Measurements from ENCODE around the gene TRIM36. TPM values are rescaled to one million over a fixed set of nuclear protein-coding genes. Genes with fewer than 3 reads are reported as not detected.

TRIM36 gene
- under 1 TPM; 0.13 to 0.34 TPM for total RNA-seq

GRCh38 chr5:115169487-115170133, at the start of gene TRIM36:
Gene TRIM36 (minus strand): TSS chr5:115169908. CDS start chr5:115169634, 274 bp downstream.
- Mint-ChIP-seq H3K36me3 (ENCODE audit: low read depth) (no peaks in the 10 kb centered on the region), H3K27me3 (peaks cover 47% of the 10 kb centered on the region), H3K27ac (no peak within 1 kb of the TSS), H3K4me3 (peak within 1 kb of the TSS; percentile 73), H3K9me3 (peaks cover 6% of the 10 kb centered on the region), H3K4me1 (no peaks in the 10 kb centered on the region)
- ATAC-seq (replicated peaks) = peak; percentile 98

GRCh38 chr5:115214541-115214940, 44.8 kb upstream of the TRIM36 start:
- no peak overlapping the region for H3K27ac Mint-ChIP-seq
- H3K4me1 Mint-ChIP-seq = peaks cover 4% of the 10 kb centered on the region
- no peak overlapping the region for H3K4me3 Mint-ChIP-seq
- no peaks in the 10 kb centered on the region for H3K27me3 Mint-ChIP-seq
- H3K36me3 Mint-ChIP-seq (ENCODE audit: low read depth) = peaks cover 81% of the 10 kb centered on the region
- ATAC-seq (replicated peaks) = no peak
- H3K9me3 Mint-ChIP-seq = no peaks in the 10 kb centered on the region

GRCh38 chr5:115209279-115209678, 39.6 kb upstream of the TRIM36 start:
- Mint-ChIP-seq H3K27me3 (no peaks in the 10 kb centered on the region), H3K27ac (peak overlapping the region; percentile 53), H3K4me3 (no peak overlapping the region), H3K4me1 (peaks cover 8% of the 10 kb centered on the region), H3K9me3 (no peaks in the 10 kb centered on the region), H3K36me3 (ENCODE audit: low read depth) (peaks cover 60% of the 10 kb centered on the region)
- ATAC-seq (replicated peaks) = peak; percentile 97

DNA sequence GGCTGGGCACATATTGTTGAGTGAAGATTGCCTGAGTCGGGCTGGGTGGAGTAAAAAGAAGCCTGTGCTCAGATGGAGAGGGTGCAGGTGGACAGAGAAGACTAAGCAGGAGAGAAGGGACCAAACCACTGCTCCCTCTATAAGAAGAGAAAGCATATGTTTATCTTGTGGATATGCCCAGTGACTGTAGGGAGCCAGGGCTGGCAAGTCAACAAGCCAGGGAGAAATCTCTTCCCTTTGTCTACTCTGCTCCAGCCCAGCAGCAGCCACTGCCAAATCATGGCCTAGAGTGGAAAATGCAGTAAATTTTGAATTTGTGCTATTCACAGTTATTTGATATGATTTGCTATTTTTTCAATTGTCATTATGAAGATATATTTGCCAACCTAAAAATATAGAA, 33.2 kb upstream of the TRIM36 start:
- no peak for ATAC-seq (replicated peaks)
- H3K4me1 Mint-ChIP-seq = no peaks in the 10 kb centered on the region
- H3K27ac Mint-ChIP-seq = no peak overlapping the region
- H3K9me3 Mint-ChIP-seq = no peaks in the 10 kb centered on the region
- H3K4me3 Mint-ChIP-seq = no peak overlapping the region
- no peaks in the 10 kb centered on the region for H3K27me3 Mint-ChIP-seq
- H3K36me3 Mint-ChIP-seq (ENCODE audit: low read depth) = peaks cover 6% of the 10 kb centered on the region

GRCh38 chr5:115196161-115196560, 26.5 kb upstream of the TRIM36 start:
- no peak for ATAC-seq (replicated peaks)
- Mint-ChIP-seq H3K27me3 (no peaks in the 10 kb centered on the region), H3K27ac (no peak overlapping the region), H3K36me3 (ENCODE audit: low read depth) (no peaks in the 10 kb centered on the region), H3K4me3 (no peak overlapping the region), H3K4me1 (no peaks in the 10 kb centered on the region), H3K9me3 (no peaks in the 10 kb centered on the region)

DNA sequence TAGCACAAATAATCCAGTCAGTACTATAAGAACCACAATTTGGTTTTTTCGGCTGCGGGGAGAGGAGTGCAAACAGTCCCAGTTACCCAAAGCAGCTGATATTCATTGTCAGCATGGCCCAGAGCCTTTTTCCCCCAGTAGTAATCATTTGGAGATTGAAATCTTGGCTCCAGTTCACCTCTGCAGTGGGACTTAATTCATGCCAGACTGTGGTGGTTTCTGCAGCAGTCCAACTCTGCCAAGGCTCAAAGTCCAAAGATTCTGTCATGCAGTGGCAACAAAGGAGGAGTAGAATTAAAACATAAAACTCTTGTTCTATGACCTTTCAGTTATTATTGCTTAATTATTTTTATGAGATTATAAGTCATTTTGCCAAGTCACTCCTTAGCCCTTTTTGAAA, 25.0 kb upstream of the TRIM36 start:
- H3K9me3 Mint-ChIP-seq = no peaks in the 10 kb centered on the region
- H3K36me3 Mint-ChIP-seq (ENCODE audit: low read depth) = no peaks in the 10 kb centered on the region

DNA sequence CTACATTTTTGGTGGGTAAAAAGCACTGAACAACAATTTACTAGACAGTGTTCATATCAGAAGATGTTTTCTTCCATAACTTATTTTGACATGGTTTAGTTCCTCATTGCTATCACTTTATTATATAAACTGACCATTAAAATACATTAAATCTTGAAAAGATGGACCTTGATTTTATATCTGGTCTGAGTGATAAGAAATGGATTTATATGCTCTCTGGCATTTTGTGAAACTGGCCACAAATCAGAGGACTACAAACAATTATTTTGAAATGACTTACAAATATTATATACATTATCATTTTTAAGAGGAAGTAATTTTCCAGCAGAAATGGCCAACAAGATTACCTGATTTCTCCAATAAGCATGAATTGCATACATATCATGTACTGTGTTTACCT, 23.6 kb upstream of the TRIM36 start:
- Mint-ChIP-seq H3K27ac (no peak overlapping the region), H3K9me3 (no peaks in the 10 kb centered on the region), H3K4me1 (no peaks in the 10 kb centered on the region), H3K36me3 (ENCODE audit: low read depth) (no peaks in the 10 kb centered on the region), H3K4me3 (no peak overlapping the region), H3K27me3 (no peaks in the 10 kb centered on the region)
- no peak for ATAC-seq (replicated peaks)

More for the DNA sequence above, 25.0 kb upstream of the TRIM36 start:
- ATAC-seq (replicated peaks) = no peak
- Mint-ChIP-seq H3K27me3 (no peaks in the 10 kb centered on the region), H3K4me3 (no peak overlapping the region), H3K27ac (no peak overlapping the region), H3K4me1 (no peaks in the 10 kb centered on the region)

DNA sequence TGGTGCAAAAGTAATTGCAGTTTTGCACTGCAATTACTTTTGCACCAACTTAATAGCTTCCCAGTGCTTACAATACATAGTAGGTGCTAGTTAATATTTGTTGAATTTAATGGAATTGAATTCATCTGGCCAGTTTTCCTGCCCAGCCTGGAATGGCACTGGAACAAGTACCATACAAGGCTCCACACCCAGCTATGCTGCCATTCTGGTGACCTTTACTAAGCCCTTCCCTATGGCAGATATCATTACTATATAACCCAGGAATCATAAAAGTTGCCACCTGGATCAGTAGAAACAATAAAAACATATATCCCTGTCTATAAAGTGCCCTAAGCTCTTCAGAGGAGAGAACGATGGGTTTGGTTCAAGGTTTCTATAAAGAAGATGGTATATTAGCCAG, 22.4 kb upstream of the TRIM36 start:
- H3K4me3 Mint-ChIP-seq = no peak overlapping the region
- H3K27ac Mint-ChIP-seq = no peak overlapping the region
- H3K27me3 Mint-ChIP-seq = peaks cover 3% of the 10 kb centered on the region
- no peak for ATAC-seq (replicated peaks)
- no peaks in the 10 kb centered on the region for H3K9me3 Mint-ChIP-seq
- no peaks in the 10 kb centered on the region for H3K36me3 Mint-ChIP-seq (ENCODE audit: low read depth)
- no peaks in the 10 kb centered on the region for H3K4me1 Mint-ChIP-seq

- Mint-ChIP-seq H3K4me1 (no peaks in the 10 kb centered on the region), H3K4me3 (no peak overlapping the region), H3K9me3 (no peaks in the 10 kb centered on the region), H3K27ac (no peak overlapping the region), H3K36me3 (ENCODE audit: low read depth) (no peaks in the 10 kb centered on the region), H3K27me3 (peaks cover 7% of the 10 kb centered on the region)
- no peak for ATAC-seq (replicated peaks)
Observed at GRCh38 chr5:115191474-115192031, 21.8 kb upstream of the TRIM36 start.

DNA sequence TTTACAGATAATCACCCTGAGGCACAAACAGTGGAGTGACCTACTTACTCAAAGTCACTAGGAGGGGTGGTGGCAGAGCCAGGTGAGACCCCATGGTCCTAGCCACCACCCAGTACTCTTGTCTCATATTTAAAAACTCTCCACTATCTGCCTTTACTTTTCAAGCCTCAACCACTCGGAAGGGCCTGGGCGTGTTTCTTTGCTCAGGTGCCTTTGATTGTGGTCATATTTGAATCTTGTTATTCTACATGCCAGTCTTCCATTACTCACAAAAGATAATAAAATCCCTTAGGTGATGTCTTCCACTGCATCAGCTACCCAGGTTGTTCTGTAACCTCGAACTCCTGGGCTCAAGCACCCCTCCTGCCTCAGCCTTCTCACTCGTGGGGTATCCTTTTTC, 20.7 kb upstream of the TRIM36 start:
- Mint-ChIP-seq H3K4me1 (no peaks in the 10 kb centered on the region), H3K4me3 (no peak overlapping the region), H3K27ac (no peak overlapping the region), H3K9me3 (no peaks in the 10 kb centered on the region), H3K36me3 (ENCODE audit: low read depth) (no peaks in the 10 kb centered on the region), H3K27me3 (peaks cover 7% of the 10 kb centered on the region)
- no peak for ATAC-seq (replicated peaks)

- Mint-ChIP-seq H3K4me1 (no peaks in the 10 kb centered on the region), H3K36me3 (ENCODE audit: low read depth) (no peaks in the 10 kb centered on the region), H3K9me3 (no peaks in the 10 kb centered on the region), H3K27me3 (peaks cover 11% of the 10 kb centered on the region), H3K27ac (no peak overlapping the region), H3K4me3 (no peak overlapping the region)
- ATAC-seq (replicated peaks) = no peak
Observed at GRCh38 chr5:115189866-115190265, 20.2 kb upstream of the TRIM36 start.

DNA sequence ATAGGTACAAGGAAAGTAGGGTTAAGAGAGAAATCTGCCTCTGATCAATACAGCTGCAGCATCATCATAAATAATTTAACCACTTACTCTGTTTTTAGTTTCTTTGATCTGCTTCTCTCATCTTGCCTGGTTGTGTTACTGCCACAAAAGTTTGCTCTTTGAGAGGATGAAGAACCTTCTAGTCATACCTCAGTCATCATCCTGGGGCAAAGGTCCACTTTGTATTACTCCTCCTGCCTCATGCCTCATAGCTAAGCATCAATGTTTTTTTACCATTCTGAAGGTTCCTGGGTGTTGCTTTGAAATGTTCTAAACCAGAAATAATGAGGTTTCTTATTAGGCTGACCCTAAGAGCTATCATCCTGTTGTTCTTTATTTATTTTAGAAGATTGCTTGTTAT, 17.1 kb upstream of the TRIM36 start:
- H3K27ac Mint-ChIP-seq = no peak overlapping the region
- H3K27me3 Mint-ChIP-seq = peaks cover 28% of the 10 kb centered on the region
- no peaks in the 10 kb centered on the region for H3K4me1 Mint-ChIP-seq
- no peaks in the 10 kb centered on the region for H3K9me3 Mint-ChIP-seq
- H3K36me3 Mint-ChIP-seq (ENCODE audit: low read depth) = no peaks in the 10 kb centered on the region
- H3K4me3 Mint-ChIP-seq = no peak overlapping the region
- ATAC-seq (replicated peaks) = peak; percentile 24

DNA sequence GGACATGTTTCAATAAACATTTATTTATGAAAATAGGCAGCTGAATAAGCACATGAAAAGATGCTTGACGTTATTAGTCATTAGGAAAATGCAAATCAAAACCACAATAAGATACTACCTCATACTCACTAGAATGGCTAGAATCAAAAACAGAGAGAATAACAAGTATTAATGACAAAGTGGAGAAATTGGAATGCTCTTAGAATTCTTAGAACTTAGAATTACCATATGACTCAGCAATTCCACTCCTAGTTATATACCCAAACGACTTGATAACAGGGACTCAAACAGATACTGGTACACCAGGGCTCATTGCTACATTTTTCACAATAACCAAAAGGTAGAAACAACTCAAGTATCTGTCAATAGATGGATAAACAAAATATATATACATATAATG, 15.1 kb upstream of the TRIM36 start:
- H3K27me3 Mint-ChIP-seq = peaks cover 46% of the 10 kb centered on the region
- peak; percentile 35 for ATAC-seq (replicated peaks)
- H3K27ac Mint-ChIP-seq = no peak overlapping the region
- H3K9me3 Mint-ChIP-seq = no peaks in the 10 kb centered on the region
- no peaks in the 10 kb centered on the region for H3K36me3 Mint-ChIP-seq (ENCODE audit: low read depth)
- H3K4me1 Mint-ChIP-seq = peaks cover 4% of the 10 kb centered on the region
- no peak overlapping the region for H3K4me3 Mint-ChIP-seq

DNA sequence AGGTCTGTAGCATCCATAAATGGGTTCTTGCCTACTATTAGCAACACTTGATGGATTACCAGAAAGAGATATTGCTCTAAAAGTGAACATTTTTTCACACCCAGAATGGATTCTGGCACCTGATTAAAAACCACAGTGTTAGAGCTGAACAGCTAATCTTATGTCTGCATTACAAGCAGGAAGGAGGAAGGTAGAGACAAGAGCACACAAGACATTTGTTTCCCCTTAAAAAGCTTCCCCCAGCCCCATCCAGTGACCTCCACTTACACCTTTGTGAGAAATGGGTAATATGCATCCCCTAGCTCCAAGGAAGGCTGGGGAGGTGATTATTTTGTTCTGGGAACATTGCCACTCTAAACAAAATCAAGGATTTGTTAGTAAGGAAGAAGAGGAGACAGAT, 12.0 kb upstream of the TRIM36 start:
- ATAC-seq (replicated peaks) = no peak
- no peak overlapping the region for H3K27ac Mint-ChIP-seq
- H3K36me3 Mint-ChIP-seq (ENCODE audit: low read depth) = no peaks in the 10 kb centered on the region
- no peaks in the 10 kb centered on the region for H3K9me3 Mint-ChIP-seq
- no peak overlapping the region for H3K4me3 Mint-ChIP-seq
- peaks cover 6% of the 10 kb centered on the region for H3K4me1 Mint-ChIP-seq
- peaks cover 67% of the 10 kb centered on the region for H3K27me3 Mint-ChIP-seq

- Mint-ChIP-seq H3K4me3 (peak overlapping the region; percentile 70), H3K9me3 (no peaks in the 10 kb centered on the region), H3K27me3 (peaks cover 69% of the 10 kb centered on the region), H3K36me3 (ENCODE audit: low read depth) (no peaks in the 10 kb centered on the region), H3K27ac (no peak overlapping the region), H3K4me1 (peaks cover 6% of the 10 kb centered on the region)
- ATAC-seq (replicated peaks) = peak; percentile 37
Observed at GRCh38 chr5:115180165-115180709, 10.5 kb upstream of the TRIM36 start.
